ENCODE data around the gene MOGAT2. TPM values are rescaled to one million over a fixed set of nuclear protein-coding genes. Genes with fewer than 3 reads are reported as not detected.

The MOGAT2 gene
- total RNA-seq, 1 experiment from 2014 or later: 0.12 TPM

- H3K4me3 ChIP-seq (replicated peaks in 1 of 2; ENCODE audit: low read depth in 1 of 2, low read length in 2 of 2): no peak overlapping the region
- no peak overlapping the region for H3K4me2 ChIP-seq (ENCODE audit: low read length)
- H4K20me1 ChIP-seq (ENCODE audit: insufficient read depth): no peaks in the 10 kb centered on the region
- TF ChIP-seq ZNF274 (IDR thresholded peaks at IDR 0.05; ENCODE audit: low read depth, low read length) (no peak), ZFX (IDR thresholded peaks at IDR 0.05) (no peak)
- no peaks in the 10 kb centered on the region for H3K9me2 ChIP-seq (ENCODE audit: insufficient read depth)
- no peak overlapping the region for H3K27ac ChIP-seq (ENCODE audit: low read depth, low read length)
- POLR2A ChIA-PET: no interaction called here
- H3K9me3 ChIP-seq (ENCODE audit: control insufficient read depth in 1 of 2, insufficient read depth in 1 of 2, low read depth in 1 of 2, low read length in 2 of 2): no peaks in the 10 kb centered on the region
- RAD21 ChIA-PET (ENCODE audit: low non-redundant PET in 1 of 2, low total read pairs in 2 of 2, uncharacterized antibody in 2 of 2, unreplicated experiment in 2 of 2): no interaction called here
- H3K4me1 ChIP-seq (ENCODE audit: control insufficient read depth in 1 of 2, insufficient read depth in 2 of 2, low read length in 2 of 2): no peaks in the 10 kb centered on the region
- H3K36me3 ChIP-seq (ENCODE audit: control insufficient read depth in 1 of 2, insufficient read depth in 2 of 2, low read length in 2 of 2): no peaks in the 10 kb centered on the region
- ATAC-seq: no peak
- CTCF ChIA-PET: interaction anchor here (1.6 kb wide), 1 partner anchor 12 kb away, joined by 5 read pairs; no protein-coding TSS in a partner anchor
- H3K27me3 ChIP-seq (ENCODE audit: insufficient read depth, low read length): no peaks in the 10 kb centered on the region
- intact Hi-C loops (cut with micrococcal nuclease): no loop called here
- no peak overlapping the region for H3K9ac ChIP-seq (ENCODE audit: low read length)
- no TSS peak for BruUV-seq (replicated peaks)
- no peaks in the 10 kb centered on the region for H3K79me2 ChIP-seq (ENCODE audit: insufficient read depth, low read length)
- H2AFZ ChIP-seq (ENCODE audit: low read depth, low read length, poor library complexity, severe bottlenecking): no peak overlapping the region
- DNase-seq (ENCODE audit: low read depth, low spot score): no peak
Measured at GRCh38 chr11:75734491-75735180, 17.0 kb downstream of the MOGAT2 start.

DNA sequence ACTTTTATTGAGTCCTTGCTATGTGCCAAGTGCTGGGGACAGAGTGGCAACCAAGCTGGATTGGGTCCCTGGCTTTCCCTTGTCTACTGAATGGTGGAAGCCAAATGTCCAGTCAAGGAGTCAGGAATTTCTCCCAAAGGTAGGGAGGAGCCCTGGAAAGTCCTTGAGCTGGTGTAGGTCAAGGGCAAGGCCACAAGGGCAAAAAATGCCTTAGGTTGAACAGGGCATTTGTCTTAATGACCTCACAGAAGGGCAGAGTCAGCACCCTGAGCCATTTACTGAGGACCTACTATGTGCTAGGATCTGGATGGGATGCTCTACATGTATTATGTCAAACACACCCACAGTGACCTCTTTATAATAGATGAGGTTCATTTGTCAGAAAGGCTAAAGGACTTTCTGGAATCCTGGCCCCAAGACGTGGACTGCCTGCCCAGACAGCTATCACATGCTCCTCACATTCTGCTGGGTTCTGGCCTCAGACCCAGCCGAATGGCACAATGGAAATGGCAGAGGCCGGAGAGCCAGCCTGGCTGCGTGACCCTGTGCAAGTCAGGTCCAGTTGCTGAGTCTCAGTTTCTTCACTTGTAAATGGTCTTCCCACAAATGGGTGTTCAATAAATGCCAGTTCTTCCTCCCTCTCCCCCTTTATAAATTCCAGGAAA is 17.7 kb downstream of the MOGAT2 start:
- no peak for ATAC-seq
- no peak overlapping the region for H3K9ac ChIP-seq (ENCODE audit: low read length)
- no peaks in the 10 kb centered on the region for H3K9me3 ChIP-seq (ENCODE audit: control insufficient read depth in 1 of 2, insufficient read depth in 1 of 2, low read depth in 1 of 2, low read length in 2 of 2)
- RAD21 ChIA-PET (ENCODE audit: low non-redundant PET in 1 of 2, low total read pairs in 2 of 2, uncharacterized antibody in 2 of 2, unreplicated experiment in 2 of 2): no interaction called here
- H3K27me3 ChIP-seq (ENCODE audit: insufficient read depth, low read length): no peaks in the 10 kb centered on the region
- TF ChIP-seq CTCF (IDR thresholded peaks at IDR 0.05 in 2 of 3, conservative IDR thresholded peaks at IDR 0.05 in 1 of 3; ENCODE audit: borderline replicate concordance in 1 of 3, insufficient read depth in 1 of 3, low read depth in 2 of 3, low read length in 2 of 3): no peak
- TF ChIP-seq CEBPB (IDR thresholded peaks at IDR 0.05; ENCODE audit: low read depth): no peak
- TF ChIP-seq TCF7L2 (IDR thresholded peaks at IDR 0.05; ENCODE audit: borderline replicate concordance, extremely low read depth, insufficient read depth, insufficient read length): no peak
- no peak for TF ChIP-seq POLR2AphosphoS5 (IDR thresholded peaks at IDR 0.05; ENCODE audit: low read depth, low read length)
- TF ChIP-seq, protein P1, sequence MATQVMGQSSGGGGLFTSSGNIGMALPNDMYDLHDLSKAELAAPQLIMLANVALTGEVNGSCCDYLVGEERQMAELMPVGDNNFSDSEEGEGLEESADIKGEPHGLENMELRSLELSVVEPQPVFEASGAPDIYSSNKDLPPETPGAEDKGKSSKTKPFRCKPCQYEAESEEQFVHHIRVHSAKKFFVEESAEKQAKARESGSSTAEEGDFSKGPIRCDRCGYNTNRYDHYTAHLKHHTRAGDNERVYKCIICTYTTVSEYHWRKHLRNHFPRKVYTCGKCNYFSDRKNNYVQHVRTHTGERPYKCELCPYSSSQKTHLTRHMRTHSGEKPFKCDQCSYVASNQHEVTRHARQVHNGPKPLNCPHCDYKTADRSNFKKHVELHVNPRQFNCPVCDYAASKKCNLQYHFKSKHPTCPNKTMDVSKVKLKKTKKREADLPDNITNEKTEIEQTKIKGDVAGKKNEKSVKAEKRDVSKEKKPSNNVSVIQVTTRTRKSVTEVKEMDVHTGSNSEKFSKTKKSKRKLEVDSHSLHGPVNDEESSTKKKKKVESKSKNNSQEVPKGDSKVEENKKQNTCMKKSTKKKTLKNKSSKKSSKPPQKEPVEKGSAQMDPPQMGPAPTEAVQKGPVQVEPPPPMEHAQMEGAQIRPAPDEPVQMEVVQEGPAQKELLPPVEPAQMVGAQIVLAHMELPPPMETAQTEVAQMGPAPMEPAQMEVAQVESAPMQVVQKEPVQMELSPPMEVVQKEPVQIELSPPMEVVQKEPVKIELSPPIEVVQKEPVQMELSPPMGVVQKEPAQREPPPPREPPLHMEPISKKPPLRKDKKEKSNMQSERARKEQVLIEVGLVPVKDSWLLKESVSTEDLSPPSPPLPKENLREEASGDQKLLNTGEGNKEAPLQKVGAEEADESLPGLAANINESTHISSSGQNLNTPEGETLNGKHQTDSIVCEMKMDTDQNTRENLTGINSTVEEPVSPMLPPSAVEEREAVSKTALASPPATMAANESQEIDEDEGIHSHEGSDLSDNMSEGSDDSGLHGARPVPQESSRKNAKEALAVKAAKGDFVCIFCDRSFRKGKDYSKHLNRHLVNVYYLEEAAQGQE (IDR thresholded peaks at IDR 0.05; ENCODE audit: low read depth): no peak
- TF ChIP-seq ELF1 (IDR thresholded peaks at IDR 0.05; ENCODE audit: borderline replicate concordance, low read depth): no peak
- TF ChIP-seq ZNF274 (IDR thresholded peaks at IDR 0.05; ENCODE audit: low read depth, low read length): no peak
- TF ChIP-seq CBX3 (IDR thresholded peaks at IDR 0.05; ENCODE audit: low read depth): no peak
- BruUV-seq (replicated peaks): no TSS peak
- no peak overlapping the region for H3K27ac ChIP-seq (ENCODE audit: low read depth, low read length)
- CTCF ChIA-PET: interaction anchor here (0.8 to 1.6 kb wide), 2 partner anchors 11 to 12 kb away, joined by 3 to 5 read pairs; no protein-coding TSS in a partner anchor
- no peaks in the 10 kb centered on the region for H3K9me2 ChIP-seq (ENCODE audit: insufficient read depth)
- no peak for DNase-seq (ENCODE audit: low read depth, low spot score)
- no peak overlapping the region for H2AFZ ChIP-seq (ENCODE audit: low read depth, low read length, poor library complexity, severe bottlenecking)
- no peak overlapping the region for H3K4me2 ChIP-seq (ENCODE audit: low read length)
- H3K79me2 ChIP-seq (ENCODE audit: insufficient read depth, low read length): no peaks in the 10 kb centered on the region
- H3K4me3 ChIP-seq (replicated peaks in 1 of 2; ENCODE audit: low read depth in 1 of 2, low read length in 2 of 2): no peak overlapping the region
- H4K20me1 ChIP-seq (ENCODE audit: insufficient read depth): no peaks in the 10 kb centered on the region
- no peaks in the 10 kb centered on the region for H3K36me3 ChIP-seq (ENCODE audit: control insufficient read depth in 1 of 2, insufficient read depth in 2 of 2, low read length in 2 of 2)
- no peaks in the 10 kb centered on the region for H3K4me1 ChIP-seq (ENCODE audit: control insufficient read depth in 1 of 2, insufficient read depth in 2 of 2, low read length in 2 of 2)
- intact Hi-C loops (cut with micrococcal nuclease): no loop called here
- POLR2A ChIA-PET: no interaction called here
